T-helper 2 cell (primary cell): ENCODE measurements around the gene CTSA.

Source experiments
- DNase-seq, 5 experiments: peaks; one replicate each; pipeline versions ENCODE4 v3.0.0 to v3.0.0-alpha.2; 2012 to 2022

CTSA gene

DNA sequence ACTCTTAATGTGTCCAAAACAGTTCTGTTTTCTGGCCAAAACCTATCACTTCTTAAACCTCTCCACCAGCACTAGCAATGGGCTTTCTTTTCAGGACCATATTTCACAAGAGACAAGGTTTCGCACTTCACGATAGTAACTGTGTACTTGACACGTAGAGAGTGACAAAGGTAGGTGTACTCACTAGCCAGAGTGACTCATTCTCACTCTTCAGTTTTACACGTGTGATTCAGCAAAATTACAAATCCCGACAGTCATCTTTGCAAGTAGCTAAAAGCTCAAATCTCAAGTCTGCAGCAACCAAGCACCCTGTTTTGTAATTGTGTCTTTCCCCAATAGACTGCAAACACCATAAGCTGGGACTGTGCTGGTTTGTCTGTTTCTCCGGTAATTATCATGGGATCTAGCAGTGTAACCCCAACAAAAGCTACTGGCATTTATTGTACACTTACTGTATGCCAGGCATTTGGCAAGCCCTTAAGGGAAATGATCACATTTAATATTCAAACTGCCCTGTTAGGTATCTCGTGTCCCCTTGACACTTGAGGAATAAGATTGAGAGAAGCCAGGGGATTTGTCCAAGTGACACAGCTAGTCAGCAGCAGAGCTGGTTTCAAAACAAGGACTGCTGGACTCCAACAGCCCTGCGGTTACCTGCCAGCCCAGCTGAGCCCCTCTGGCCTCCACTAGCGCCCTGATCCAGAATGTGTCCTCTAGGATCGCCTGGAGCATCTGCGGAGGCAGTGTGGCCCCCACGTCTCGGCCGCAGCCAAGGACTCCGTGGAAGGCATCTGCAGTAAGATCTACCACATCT is 53.2 kb downstream of the CTSA start:
- peak in 1 of 5 experiments; percentile 66 for DNase-seq

GRCh38 chr20:45944965-45945677 is 54.0 kb downstream of the CTSA start:
- DNase-seq, result no peak

GRCh38 chr20:45945678-45946148 is 54.6 kb downstream of the CTSA start:
- DNase-seq, result no peak

DNA sequence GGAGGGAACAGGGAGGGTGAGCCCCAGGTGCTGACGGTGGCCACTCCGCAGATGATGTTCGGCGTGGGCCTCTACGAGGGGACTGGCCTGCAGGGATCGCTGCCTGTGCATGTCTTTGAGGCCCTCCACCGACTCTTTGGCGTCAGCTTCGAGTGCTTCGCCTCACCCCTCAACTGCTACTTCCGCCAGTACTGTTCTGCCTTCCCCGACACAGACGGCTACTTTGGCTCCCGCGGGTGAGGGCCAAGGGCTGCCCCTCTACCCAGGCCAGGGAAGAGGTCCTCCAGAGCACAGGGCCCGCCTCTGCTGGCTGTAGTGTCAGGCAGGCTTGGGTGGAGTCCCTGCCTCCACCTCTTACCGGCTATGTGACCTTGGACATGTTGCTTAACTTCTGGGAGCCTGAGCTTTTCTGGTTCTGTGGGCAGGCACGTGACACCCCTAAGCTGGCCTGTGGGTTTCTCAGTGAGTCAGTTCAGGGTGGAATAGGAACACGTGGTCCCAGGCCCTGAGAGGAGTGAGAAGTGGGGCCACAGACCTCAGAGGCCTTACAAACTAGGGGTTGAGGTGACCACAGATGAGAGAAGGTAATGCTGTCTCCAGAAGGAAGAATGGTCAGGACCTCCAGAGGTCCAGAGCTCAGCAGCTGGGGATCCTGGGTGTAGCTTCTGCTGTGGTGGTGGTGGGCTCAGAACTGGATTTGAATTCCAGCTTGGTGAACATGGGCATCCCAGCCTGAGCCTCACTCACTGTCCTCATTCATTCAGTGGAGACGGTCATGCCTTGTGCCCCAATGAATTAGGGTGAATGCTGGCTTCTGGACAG is 55.2 kb downstream of the CTSA start:
- DNase-seq, result peak in 2 of 5 experiments; percentile 67 to 71

GRCh38 chr20:45947110-45947866 is 56.2 kb downstream of the CTSA start:
- DNase-seq, result no peak

GRCh38 chr20:45948261-45948733 is 57.2 kb downstream of the CTSA start:
- no peak for DNase-seq
